Caco-2 (cell line): ENCODE data around the gene SPRED2. TPM values are rescaled to one million over a fixed set of nuclear protein-coding genes. Genes with fewer than 3 reads are reported as not detected.
"Not testable (repeated sequence)": the region's sequence is repeated elsewhere in the genome, so short reads cannot be mapped to it uniquely, and the experiment has no call there.

ENCODE experiments used
- BruUV-seq: library from RNA; stranded (reverse); fragments of 400-500 nt; replicated peaks from 2 replicates; lab custom pipeline; 2021; lab: Mats Ljungman, UMichigan
- CTCF ChIA-PET: fragments of 300-600 bp; sonication (Branson Sonifier 250); formaldehyde crosslinking; loops from one replicate; lab custom pipeline; 2022; ENCODE audit warnings: antibody characterized with exemption; lab: Charles Lee
- POLR2A ChIA-PET: fragments of 300-600 bp; sonication (Branson Sonifier 250); formaldehyde crosslinking; loops from one replicate; lab custom pipeline; 2022; ENCODE audit warnings: antibody characterized with exemption; lab: Charles Lee
- DNase-seq, 2 experiments: peaks; one replicate each; pipeline versions ENCODE4 v3.0.0 to v3.0.0-alpha.2; 2020 to 2022
- H3K27me3 ChIP-seq: replicated peaks from 2 replicates; pipeline ENCODE4 v1.6.0; 2011; ENCODE audit warnings: low read length; ENCODE audit not compliant: control insufficient read depth, insufficient read depth
- H3K36me3 ChIP-seq: 2 replicates; pipeline ENCODE4 v1.5.1; 2011; ENCODE audit warnings: low read length; ENCODE audit not compliant: control insufficient read depth, insufficient read depth
- H3K4me1 ChIP-seq: fragments of 250-450 bp; sonication (Bioruptor Pico); 2 replicates; pipeline ENCODE4 v1.5.1; 2020; ENCODE audit warnings: mild to moderate bottlenecking
- H3K4me3 ChIP-seq: 2 replicates; pipeline ENCODE4 v1.5.1; 2011; ENCODE audit warnings: low read depth, mild to moderate bottlenecking, control low read depth, low read length
- H3K9me3 ChIP-seq: fragments of 250-450 bp; sonication (Bioruptor Pico); 2 replicates; pipeline ENCODE4 v1.5.1; 2020; ENCODE audit warnings: mild to moderate bottlenecking, moderate library complexity
- H3K27ac Mint-ChIP-seq: one replicate; pipeline ENCODE4 v1.8.0; 2022; ENCODE audit warnings: mixed read lengths; ENCODE audit not compliant: unreplicated experiment
- H3K27me3 Mint-ChIP-seq: one replicate; pipeline ENCODE4 v1.8.0; 2022; ENCODE audit warnings: mixed read lengths; ENCODE audit not compliant: insufficient read depth, unreplicated experiment
- H3K36me3 Mint-ChIP-seq: one replicate; pipeline ENCODE4 v1.8.0; 2022; ENCODE audit warnings: mild to moderate bottlenecking, mixed read lengths; ENCODE audit not compliant: insufficient read depth, unreplicated experiment
- H3K4me1 Mint-ChIP-seq: one replicate; pipeline ENCODE4 v1.8.0; 2022; ENCODE audit warnings: low read depth, mixed read lengths; ENCODE audit not compliant: unreplicated experiment
- H3K4me3 Mint-ChIP-seq: one replicate; pipeline ENCODE4 v1.8.0; 2022; ENCODE audit warnings: mild to moderate bottlenecking, moderate library complexity, mixed read lengths; ENCODE audit not compliant: unreplicated experiment
- H3K9me3 Mint-ChIP-seq: one replicate; pipeline ENCODE4 v1.8.0; 2022; ENCODE audit warnings: mixed read lengths; ENCODE audit not compliant: unreplicated experiment
- CTCF ChIP-seq, 2 experiments: fragments of 200-600 bp in 1 of 2; IDR thresholded peaks; 1 replicate in 1 of 2; 2 replicates in 1 of 2; pipeline versions ENCODE4 v1.5.1 to v1.8.0; 2011 to 2022; ENCODE audit warnings: antibody characterized with exemption in 1 of 2, control low read depth in 1 of 2, inconsistent platforms in 1 of 2, low read depth in 1 of 2, low read length in 1 of 2, mild to moderate bottlenecking in 1 of 2, moderate library complexity in 1 of 2; ENCODE audit not compliant: insufficient read depth in 1 of 2, severe bottlenecking in 1 of 2, unreplicated experiment in 1 of 2
- intact Hi-C: fragments of 100-400 bp; cut with micrococcal nuclease; formaldehyde crosslinking; loops from one replicate; pipeline ENCODE4 v1.10.0; 2022; ENCODE audit not compliant: unreplicated experiment
- total RNA-seq: library from RNA; stranded (reverse); gene quantifications from 2 replicates; pipeline ENCODE4 v1.2.3, GENCODE V29; 2022

SPRED2 gene
- total RNA-seq, 1 experiment from 2014 or later: 49.9 TPM

GRCh38 chr2:65337915-65338314 is 94.5 kb downstream of the SPRED2 start:
- H3K9me3 Mint-ChIP-seq, DNase-seq, POLR2A ChIA-PET, H3K27me3 Mint-ChIP-seq, H3K36me3 ChIP-seq, BruUV-seq, H3K9me3 ChIP-seq, CTCF ChIA-PET, intact Hi-C loops, H3K4me3 Mint-ChIP-seq, H3K4me3 ChIP-seq, H3K4me1 ChIP-seq, H3K27me3 ChIP-seq, H3K27ac Mint-ChIP-seq: not testable (repeated sequence)
- Mint-ChIP-seq H3K36me3 (peaks cover 35% of the 10 kb centered on the region), H3K4me1 (peaks cover 13% of the 10 kb centered on the region)

- intact Hi-C loops: no loop called here
- Histone ChIP-seq H3K4me1 (no peaks in the 10 kb centered on the region), H3K4me3 (no peak overlapping the region), H3K27me3 (no peaks in the 10 kb centered on the region), H3K36me3 (peaks cover 2% of the 10 kb centered on the region), H3K9me3 (no peaks in the 10 kb centered on the region)
- H3K4me1 Mint-ChIP-seq: no peaks in the 10 kb centered on the region
- H3K4me3 Mint-ChIP-seq: no peak overlapping the region
- H3K36me3 Mint-ChIP-seq: peaks cover 34% of the 10 kb centered on the region
- H3K9me3 Mint-ChIP-seq: no peaks in the 10 kb centered on the region
- ChIA-PET POLR2A (no interaction called here), CTCF (no interaction called here)
- DNase-seq: no peak
- no peaks in the 10 kb centered on the region for H3K27me3 Mint-ChIP-seq
- no peak overlapping the region for H3K27ac Mint-ChIP-seq
- TF ChIP-seq CTCF (IDR thresholded peaks at IDR 0.05; ENCODE audit: insufficient read depth in 1 of 2, low read depth in 1 of 2, low read length in 1 of 2, severe bottlenecking in 1 of 2, unreplicated experiment in 1 of 2): no peak
- BruUV-seq: no TSS peak
Observed at GRCh38 chr2:65334714-65335113, 97.7 kb downstream of the SPRED2 start.

GRCh38 chr2:65331336-65332025 is 100.9 kb downstream of the SPRED2 start:
- ChIA-PET POLR2A (no interaction called here), CTCF (no interaction called here)
- H3K36me3 Mint-ChIP-seq: peaks cover 54% of the 10 kb centered on the region
- no peak for TF ChIP-seq CTCF (IDR thresholded peaks at IDR 0.05; ENCODE audit: insufficient read depth in 1 of 2, low read depth in 1 of 2, low read length in 1 of 2, severe bottlenecking in 1 of 2, unreplicated experiment in 1 of 2)
- intact Hi-C loops: no loop called here
- no peak for DNase-seq
- Histone ChIP-seq H3K4me1 (no peaks in the 10 kb centered on the region), H3K4me3 (no peak overlapping the region), H3K36me3 (peaks cover 2% of the 10 kb centered on the region), H3K27me3 (no peaks in the 10 kb centered on the region), H3K9me3 (no peaks in the 10 kb centered on the region)
- no peak overlapping the region for H3K27ac Mint-ChIP-seq
- no peaks in the 10 kb centered on the region for H3K9me3 Mint-ChIP-seq
- H3K27me3 Mint-ChIP-seq: no peaks in the 10 kb centered on the region
- no peaks in the 10 kb centered on the region for H3K4me1 Mint-ChIP-seq
- no peak overlapping the region for H3K4me3 Mint-ChIP-seq
- no TSS peak for BruUV-seq
